Measurements from ENCODE around the gene PRG3. TPM values are rescaled to one million over a fixed set of nuclear protein-coding genes. Genes with fewer than 3 reads are reported as not detected.

PRG3 gene
- total and polyA plus RNA-seq, 12 donors = not detected

DNA sequence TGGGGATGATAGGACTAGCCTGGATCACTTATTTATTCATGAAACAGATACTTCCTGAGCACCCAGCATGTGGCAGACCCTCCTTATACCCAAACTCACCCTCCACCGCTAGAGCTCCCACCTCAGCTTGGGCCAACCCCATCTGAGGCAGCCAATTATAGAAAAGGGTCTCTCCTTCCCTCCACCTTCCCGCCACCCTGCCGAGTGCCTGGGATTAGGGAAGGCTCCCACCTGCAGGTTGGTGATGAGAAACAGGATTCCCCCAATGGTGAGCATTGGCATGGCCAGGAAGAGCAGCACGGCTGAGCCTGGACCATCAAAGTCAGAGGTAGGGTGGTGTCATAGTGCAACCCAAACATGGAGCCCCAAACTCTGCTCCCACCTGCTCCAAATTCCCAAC lies 40.1 kb upstream of the PRG3 start:
- WGBS, 4 donors = 96 to 100% (median 98%) methylated on average over 3 to 4 of the region's 4 CpGs
- intact Hi-C loops (cut with DNase I) = no loop called here
- no peak for DNase-seq
- TF ChIP-seq POLR2A (IDR thresholded peaks at IDR 0.05) = no peak
- TF ChIP-seq, protein P1, sequence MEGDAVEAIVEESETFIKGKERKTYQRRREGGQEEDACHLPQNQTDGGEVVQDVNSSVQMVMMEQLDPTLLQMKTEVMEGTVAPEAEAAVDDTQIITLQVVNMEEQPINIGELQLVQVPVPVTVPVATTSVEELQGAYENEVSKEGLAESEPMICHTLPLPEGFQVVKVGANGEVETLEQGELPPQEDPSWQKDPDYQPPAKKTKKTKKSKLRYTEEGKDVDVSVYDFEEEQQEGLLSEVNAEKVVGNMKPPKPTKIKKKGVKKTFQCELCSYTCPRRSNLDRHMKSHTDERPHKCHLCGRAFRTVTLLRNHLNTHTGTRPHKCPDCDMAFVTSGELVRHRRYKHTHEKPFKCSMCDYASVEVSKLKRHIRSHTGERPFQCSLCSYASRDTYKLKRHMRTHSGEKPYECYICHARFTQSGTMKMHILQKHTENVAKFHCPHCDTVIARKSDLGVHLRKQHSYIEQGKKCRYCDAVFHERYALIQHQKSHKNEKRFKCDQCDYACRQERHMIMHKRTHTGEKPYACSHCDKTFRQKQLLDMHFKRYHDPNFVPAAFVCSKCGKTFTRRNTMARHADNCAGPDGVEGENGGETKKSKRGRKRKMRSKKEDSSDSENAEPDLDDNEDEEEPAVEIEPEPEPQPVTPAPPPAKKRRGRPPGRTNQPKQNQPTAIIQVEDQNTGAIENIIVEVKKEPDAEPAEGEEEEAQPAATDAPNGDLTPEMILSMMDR (IDR thresholded peaks at IDR 0.05) = no peak
- no peak overlapping the region for H3K27ac ChIP-seq
- H3K4me3 ChIP-seq = no peak overlapping the region
- H3K36me3 ChIP-seq (replicated peaks in 1 of 2) = peaks cover 0 to 41% of the 10 kb centered on the region in 2 donors
- H3K9me3 ChIP-seq (replicated peaks in 1 of 3) = no peaks in the 10 kb centered on the region
- H3K27me3 ChIP-seq = no peaks in the 10 kb centered on the region
- H3K4me1 ChIP-seq (replicated peaks in 1 of 2) = peaks cover 20 to 36% of the 10 kb centered on the region in 2 donors

DNA sequence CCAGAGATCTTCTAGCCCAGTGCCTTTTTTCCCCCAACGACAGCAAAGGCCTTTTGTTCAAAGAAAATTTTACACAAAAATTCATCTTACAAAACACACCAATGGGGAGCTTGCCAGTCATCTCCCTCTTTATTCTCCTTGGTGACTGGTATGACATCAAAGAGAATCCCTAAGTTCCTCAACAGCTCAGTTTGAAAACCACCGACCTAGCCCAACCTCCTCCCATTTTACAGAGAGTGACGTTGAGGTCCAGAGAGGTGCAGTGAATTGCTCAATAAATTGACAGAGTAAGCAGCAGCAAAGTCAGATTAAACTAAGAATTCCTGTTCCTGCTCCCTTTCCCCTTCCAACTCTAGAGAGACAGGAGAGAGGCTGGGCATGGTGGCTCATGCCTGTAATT lies 38.2 kb upstream of the PRG3 start:
- H3K36me3 ChIP-seq (replicated peaks in 1 of 2) = peaks cover 0 to 61% of the 10 kb centered on the region in 2 donors

DNA sequence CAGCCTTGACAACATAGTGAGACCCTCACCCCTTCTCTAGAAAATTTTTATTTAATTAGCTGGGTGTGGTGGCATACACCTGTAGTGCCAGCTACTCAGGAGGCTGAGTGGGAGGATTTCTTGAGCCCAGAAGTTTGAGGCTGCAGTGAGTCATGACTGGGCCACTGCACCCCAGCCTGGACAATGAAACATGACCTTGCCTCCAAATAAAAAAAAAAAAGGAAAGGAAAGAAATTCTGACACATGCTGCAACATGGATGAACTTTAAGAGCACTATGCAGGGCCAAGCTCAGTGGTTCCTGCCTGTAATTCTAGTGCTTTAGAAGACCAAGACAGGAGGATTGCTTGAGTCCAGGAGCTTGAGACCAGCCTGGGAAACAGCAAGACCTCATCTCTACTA lies 37.2 kb upstream of the PRG3 start:
- Histone ChIP-seq H3K4me1 (replicated peaks in 1 of 2) (peaks cover 0 to 13% of the 10 kb centered on the region in 2 donors), H3K4me3 (no peak overlapping the region), H3K9me3 (replicated peaks in 1 of 3) (no peaks in the 10 kb centered on the region), H3K27ac (no peak overlapping the region), H3K36me3 (replicated peaks in 1 of 2) (peaks cover 0 to 68% of the 10 kb centered on the region in 2 donors), H3K27me3 (no peaks in the 10 kb centered on the region)
- no peak for DNase-seq
- TF ChIP-seq, protein P1 (IDR thresholded peaks at IDR 0.05) = no peak
- intact Hi-C loops (cut with DNase I) = no loop called here

More for the DNA sequence above, 38.2 kb upstream of the PRG3 start:
- DNase-seq = no peak
- intact Hi-C loops (cut with DNase I) = no loop called here
- no peak overlapping the region for H3K27ac ChIP-seq
- no peaks in the 10 kb centered on the region for H3K27me3 ChIP-seq
- TF ChIP-seq, protein P1 (IDR thresholded peaks at IDR 0.05) = no peak
- no peak for TF ChIP-seq POLR2A (IDR thresholded peaks at IDR 0.05)
- no peak overlapping the region for H3K4me3 ChIP-seq
- H3K4me1 ChIP-seq (replicated peaks in 1 of 2) = peaks cover 2 to 17% of the 10 kb centered on the region in 2 donors
- 89 to 96% (median 93%) methylated on average over 2 to 3 of the region's 3 CpGs for WGBS, 4 donors
- H3K9me3 ChIP-seq (replicated peaks in 1 of 3) = no peaks in the 10 kb centered on the region

DNA sequence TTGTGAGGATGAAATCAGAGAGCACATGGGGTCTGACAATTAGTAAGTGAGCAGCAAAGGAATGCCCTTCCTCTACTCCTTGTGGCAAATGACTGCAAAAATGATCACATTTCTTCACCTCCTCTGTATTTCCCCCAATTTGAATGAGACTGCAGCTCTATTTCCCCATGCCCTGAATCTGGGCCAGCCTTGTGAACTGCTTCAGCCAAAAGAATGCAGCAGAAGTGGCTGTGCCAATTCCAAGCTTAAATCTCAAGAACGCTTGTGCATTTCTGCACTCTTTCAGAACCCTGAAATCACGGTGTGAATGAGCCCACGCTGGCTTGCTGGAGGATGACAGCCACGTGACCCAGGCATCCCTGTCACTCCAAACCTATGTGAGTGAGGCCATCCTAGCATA lies 36.1 kb upstream of the PRG3 start:
- H3K36me3 ChIP-seq (replicated peaks in 1 of 2) = peaks cover 0 to 71% of the 10 kb centered on the region in 2 donors
- H3K4me1 ChIP-seq (replicated peaks in 1 of 2) = peaks cover 0 to 7% of the 10 kb centered on the region in 2 donors
- DNase-seq = no peak
- peak overlapping the region in 1 of 5 donors; percentile 4 for H3K27ac ChIP-seq
- H3K4me3 ChIP-seq = no peak overlapping the region
- H3K9me3 ChIP-seq (replicated peaks in 1 of 3) = no peaks in the 10 kb centered on the region
- 67 to 89% (median 85%) methylated on average over 1 to 4 of the region's 4 CpGs for WGBS, 4 donors
- intact Hi-C loops (cut with DNase I) = no loop called here
- TF ChIP-seq, protein P1 (IDR thresholded peaks at IDR 0.05) = no peak
- TF ChIP-seq POLR2A (IDR thresholded peaks at IDR 0.05) = no peak
- no peaks in the 10 kb centered on the region for H3K27me3 ChIP-seq
